Gastrocnemius medialis (tissue), 4 donors: ENCODE results near the gene CEACAM1. TPM values are rescaled to one million over a fixed set of nuclear protein-coding genes. Genes with fewer than 3 reads are reported as not detected.

Source experiments
- ATAC-seq, 2 donors: fragments of 150-250 bp; one replicate each; pipeline ENCODE4 v1.9.1; 2016
- DNase-seq, 2 donors: peaks; one replicate each; pipeline ENCODE4 v3.0.0-alpha.2; 2019
- H3K27ac ChIP-seq, 4 donors: fragments of 200-600 bp; sonication (generic); 1 replicate in 1 of 4; 2 replicates in 3 of 4; pipeline ENCODE4 v1.5.1; 2016 to 2018; ENCODE audit warnings: mild to moderate bottlenecking in 2 of 4, moderate library complexity in 1 of 4
- H3K27me3 ChIP-seq, 3 donors: fragments of 200-600 bp; sonication (generic) in 2 of 3; 1 replicate in 1 of 3; 2 replicates in 2 of 3; pipeline versions ENCODE4 v1.5.1 to v1.6.0; 2016 to 2019; ENCODE audit warnings: mild to moderate bottlenecking in 1 of 3, moderate library complexity in 1 of 3
- H3K36me3 ChIP-seq, 2 donors: fragments of 200-600 bp; sonication (generic) in 1 of 2; one replicate each; pipeline ENCODE4 v1.5.1; 2017 to 2018
- H3K4me1 ChIP-seq, 2 donors: fragments of 200-600 bp; sonication (generic) in 1 of 2; one replicate each; pipeline ENCODE4 v1.5.1; 2016 to 2017; ENCODE audit warnings: mild to moderate bottlenecking in 2 of 2
- H3K4me3 ChIP-seq, 4 donors: fragments of 200-600 bp; sonication (generic) in 3 of 4; 1 replicate in 1 of 4; 2 replicates in 3 of 4; pipeline ENCODE4 v1.5.1; 2016 to 2019; ENCODE audit warnings: mild to moderate bottlenecking in 2 of 4
- H3K9me3 ChIP-seq, 3 donors: fragments of 200-600 bp; sonication (generic) in 2 of 3; 1 replicate in 1 of 3; 2 replicates in 2 of 3; pipeline ENCODE4 v1.5.1; 2016 to 2019
- POLR2A ChIP-seq, 2 donors: fragments of 450-650 bp; IDR thresholded peaks; one replicate each; pipeline ENCODE4 v1.6.1; 2017; ENCODE audit warnings: antibody characterized with exemption in 2 of 2, mild to moderate bottlenecking in 2 of 2, moderate library complexity in 2 of 2
- in situ Hi-C, 4 donors: fragments of 200-750 bp; cut with MboI; loops; one replicate each; pipeline versions ENCODE4 v1.15.0 to v1.8.0; 2017; ENCODE audit warnings: low sequenced_read_pairs in 4 of 4
- intact Hi-C: fragments of 100-400 bp; cut with DNase I; formaldehyde crosslinking; loops from one replicate; pipeline ENCODE4 v1.15.1; 2023; ENCODE audit warnings: low total_unique reads
- total RNA-seq, 4 donors: library from RNA; depleted of rRNA; stranded (reverse); fragments of >200 nt; gene quantifications; one replicate each; pipeline versions ENCODE4 v1.1.0 to v1.2.3, GENCODE V29; 2016
- TF ChIP-seq, protein P1 (sequence below), 5 experiments: fragments of 450-650 bp in 3 of 5; fragments of 200-600 bp in 2 of 5; sonication (generic) in 2 of 5; IDR thresholded peaks in 4 of 5; conservative IDR thresholded peaks in 1 of 5; 1 replicate in 4 of 5; 2 replicates in 1 of 5; pipeline ENCODE4 v1.5.1; 2016 to 2019; ENCODE audit warnings: antibody characterized with exemption in 5 of 5, mild to moderate bottlenecking in 3 of 5, moderate library complexity in 3 of 5

CEACAM1 gene
- total RNA-seq = 1 to 10 TPM in 1 of 4 donors, under 1 TPM in 3; 0.36 to 2.0 (median 0.53) TPM

DNA sequence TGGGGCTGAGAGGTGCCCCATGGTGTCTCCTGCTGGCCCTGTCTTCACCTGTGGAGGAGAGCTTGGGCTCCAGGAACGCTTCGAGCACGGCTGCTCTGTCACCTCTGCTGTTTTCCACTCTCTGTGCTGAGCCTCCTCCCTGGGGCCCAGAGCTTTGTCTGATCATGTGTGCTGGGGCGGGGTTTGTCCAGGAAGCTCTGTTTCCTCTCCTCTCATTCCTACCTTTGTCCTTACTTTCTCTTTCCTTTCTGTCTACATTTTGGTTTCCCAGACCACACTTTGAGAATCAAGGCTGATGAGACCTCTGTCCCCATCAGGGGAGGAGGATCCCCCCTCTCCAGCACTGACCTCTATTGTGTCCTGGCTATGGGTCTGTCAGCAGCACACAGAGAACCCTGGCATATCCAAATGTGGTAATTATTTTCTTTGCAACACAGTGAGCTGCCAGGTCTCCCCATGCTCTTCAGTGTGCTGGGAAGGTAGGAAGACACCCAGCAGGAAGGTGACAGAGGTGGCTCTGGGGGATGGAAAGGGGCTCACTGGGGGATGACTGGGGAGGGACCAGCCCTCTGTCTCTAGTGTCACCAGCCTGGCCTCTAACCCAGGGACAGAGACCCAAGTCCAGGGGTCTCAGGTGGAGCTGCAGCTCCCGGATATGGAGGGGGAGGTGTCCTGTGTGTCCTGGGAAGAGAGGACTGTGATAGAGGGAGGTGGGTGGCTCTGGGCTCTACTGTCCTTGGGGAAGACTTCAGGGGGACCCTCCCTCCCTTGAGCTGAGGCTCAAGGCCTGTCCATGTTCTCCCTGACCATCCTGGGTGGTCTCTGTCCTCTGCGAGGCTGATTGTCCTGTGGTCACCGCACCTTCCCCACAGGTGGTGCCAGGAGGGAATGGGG lies at the start of gene CEACAM1:
CEACAM1 (minus strand) TSS at position 128 of the 894 bp plus-strand sequence; CDS start at position 21, 107 bp downstream.
- peak within 1 kb of the TSS in 3 of 4 donors; percentile 17 to 31 (median 26) for H3K4me3 ChIP-seq
- H3K9me3 ChIP-seq = no peaks in the 10 kb centered on the region
- in situ Hi-C loops (loop anchor here in 1 of 4 donors (5.0 kb wide), 1 partner anchor 76 kb away; no protein-coding TSS in a partner anchor), intact Hi-C loops (loop anchor here (1.0 kb wide), 1 partner anchor 78 kb away; no protein-coding TSS in a partner anchor)
- no peaks in the 10 kb centered on the region for H3K36me3 ChIP-seq
- H3K27me3 ChIP-seq = no peaks in the 10 kb centered on the region
- H3K4me1 ChIP-seq = no peaks in the 10 kb centered on the region
- ATAC-seq (no peak), DNase-seq (no peak)
- peak within 1 kb of the TSS; percentile 32 to 61 (median 51) for H3K27ac ChIP-seq
- TF ChIP-seq, protein P1, sequence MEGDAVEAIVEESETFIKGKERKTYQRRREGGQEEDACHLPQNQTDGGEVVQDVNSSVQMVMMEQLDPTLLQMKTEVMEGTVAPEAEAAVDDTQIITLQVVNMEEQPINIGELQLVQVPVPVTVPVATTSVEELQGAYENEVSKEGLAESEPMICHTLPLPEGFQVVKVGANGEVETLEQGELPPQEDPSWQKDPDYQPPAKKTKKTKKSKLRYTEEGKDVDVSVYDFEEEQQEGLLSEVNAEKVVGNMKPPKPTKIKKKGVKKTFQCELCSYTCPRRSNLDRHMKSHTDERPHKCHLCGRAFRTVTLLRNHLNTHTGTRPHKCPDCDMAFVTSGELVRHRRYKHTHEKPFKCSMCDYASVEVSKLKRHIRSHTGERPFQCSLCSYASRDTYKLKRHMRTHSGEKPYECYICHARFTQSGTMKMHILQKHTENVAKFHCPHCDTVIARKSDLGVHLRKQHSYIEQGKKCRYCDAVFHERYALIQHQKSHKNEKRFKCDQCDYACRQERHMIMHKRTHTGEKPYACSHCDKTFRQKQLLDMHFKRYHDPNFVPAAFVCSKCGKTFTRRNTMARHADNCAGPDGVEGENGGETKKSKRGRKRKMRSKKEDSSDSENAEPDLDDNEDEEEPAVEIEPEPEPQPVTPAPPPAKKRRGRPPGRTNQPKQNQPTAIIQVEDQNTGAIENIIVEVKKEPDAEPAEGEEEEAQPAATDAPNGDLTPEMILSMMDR (IDR thresholded peaks at IDR 0.05 in 4 of 5, conservative IDR thresholded peaks at IDR 0.05 in 1 of 5) = no peak
- TF ChIP-seq POLR2A (IDR thresholded peaks at IDR 0.05) = no peak

DNA sequence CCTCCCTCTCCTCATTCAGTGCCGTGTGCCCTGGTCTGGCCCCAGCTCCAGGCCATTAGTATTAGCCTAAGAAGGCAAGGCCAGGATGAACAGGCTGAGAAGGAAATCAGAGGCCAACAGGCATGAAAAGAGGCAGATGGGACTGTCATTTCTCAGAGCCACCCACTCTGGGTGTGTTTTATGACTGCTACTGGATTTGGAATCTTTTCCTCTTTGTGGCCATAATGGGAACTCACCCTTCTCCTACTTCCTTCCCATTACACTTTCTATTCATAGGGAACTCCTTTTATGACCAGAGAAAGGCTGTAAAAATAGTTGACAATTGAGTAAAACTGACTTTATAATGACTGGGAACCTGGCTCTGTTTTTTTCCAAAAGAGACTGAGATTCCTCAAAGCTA lies 48.7 kb upstream of the CEACAM1 start:
- in situ Hi-C loops (no loop called here), intact Hi-C loops (no loop called here)
- TF ChIP-seq, protein P1 (IDR thresholded peaks at IDR 0.05 in 4 of 5, conservative IDR thresholded peaks at IDR 0.05 in 1 of 5) = no peak
- TF ChIP-seq POLR2A (IDR thresholded peaks at IDR 0.05) = no peak
- ATAC-seq (no peak), DNase-seq (no peak)
- no peaks in the 10 kb centered on the region for H3K4me1 ChIP-seq
- no peak overlapping the region for H3K27ac ChIP-seq
- no peaks in the 10 kb centered on the region for H3K9me3 ChIP-seq
- H3K36me3 ChIP-seq = no peaks in the 10 kb centered on the region
- H3K4me3 ChIP-seq = no peak overlapping the region
- no peaks in the 10 kb centered on the region for H3K27me3 ChIP-seq

DNA sequence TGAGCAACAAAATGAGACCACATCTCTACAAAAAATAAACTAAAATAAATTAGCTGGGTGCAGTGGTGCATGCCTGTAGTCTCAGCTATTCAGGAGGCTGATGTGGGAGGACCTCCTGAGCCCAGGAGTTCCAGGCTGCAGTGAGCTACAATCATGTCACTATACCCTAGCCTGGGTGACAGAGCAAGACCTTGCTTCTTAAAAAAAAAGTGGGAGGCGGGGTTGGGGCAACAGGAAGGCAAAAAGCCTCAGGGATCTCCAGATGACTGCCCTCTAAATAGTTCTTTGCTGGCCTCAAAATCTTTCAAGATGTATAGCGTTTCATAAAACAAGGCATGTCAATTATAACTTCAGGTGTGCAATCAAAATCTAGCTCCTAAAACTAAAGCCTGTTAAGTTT lies 48.0 kb upstream of the CEACAM1 start:
- Histone ChIP-seq H3K4me3 (no peak overlapping the region), H3K36me3 (no peaks in the 10 kb centered on the region), H3K4me1 (no peaks in the 10 kb centered on the region), H3K27me3 (no peaks in the 10 kb centered on the region), H3K9me3 (no peaks in the 10 kb centered on the region), H3K27ac (no peak overlapping the region)
- in situ Hi-C loops (no loop called here), intact Hi-C loops (no loop called here)
- TF ChIP-seq POLR2A (IDR thresholded peaks at IDR 0.05) = no peak
- TF ChIP-seq, protein P1 (IDR thresholded peaks at IDR 0.05 in 4 of 5, conservative IDR thresholded peaks at IDR 0.05 in 1 of 5) = no peak
- ATAC-seq (no peak), DNase-seq (no peak)

DNA sequence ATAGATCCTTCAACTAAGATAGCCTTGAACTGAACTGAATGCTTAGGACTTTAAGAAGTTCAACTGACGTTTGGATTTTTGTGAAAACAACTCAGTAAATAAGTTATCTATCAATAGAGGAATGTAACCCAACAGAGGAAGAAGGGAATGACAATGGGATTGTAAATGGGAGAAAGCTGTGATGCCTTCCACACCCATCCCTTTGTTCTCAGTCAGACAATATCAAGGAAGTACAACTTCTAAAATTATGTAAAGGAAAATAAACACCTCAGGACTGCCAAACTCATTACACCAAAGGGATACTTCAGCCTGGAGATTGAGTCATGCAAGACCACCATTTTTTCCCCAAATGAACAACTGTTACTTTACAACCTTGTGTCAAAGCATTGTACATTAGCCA lies 45.4 kb upstream of the CEACAM1 start:
- in situ Hi-C loops (no loop called here), intact Hi-C loops (no loop called here)
- no peak overlapping the region for H3K4me3 ChIP-seq
- no peaks in the 10 kb centered on the region for H3K9me3 ChIP-seq
- no peaks in the 10 kb centered on the region for H3K27me3 ChIP-seq
- ATAC-seq = no peak
- DNase-seq = no peak
- TF ChIP-seq, protein P1 (IDR thresholded peaks at IDR 0.05 in 4 of 5, conservative IDR thresholded peaks at IDR 0.05 in 1 of 5) = no peak
- TF ChIP-seq POLR2A (IDR thresholded peaks at IDR 0.05) = no peak
- H3K4me1 ChIP-seq = no peaks in the 10 kb centered on the region
- no peak overlapping the region for H3K27ac ChIP-seq
- H3K36me3 ChIP-seq = no peaks in the 10 kb centered on the region
